Caco-2 (cell line): ENCODE data around the gene PPIL4. TPM values are rescaled to one million over a fixed set of nuclear protein-coding genes. Genes with fewer than 3 reads are reported as not detected.

ENCODE experiments used
- BruUV-seq: library from RNA; stranded (reverse); fragments of 400-500 nt; replicated peaks from 2 replicates; lab custom pipeline; 2021; lab: Mats Ljungman, UMichigan
- CTCF ChIA-PET: fragments of 300-600 bp; sonication (Branson Sonifier 250); formaldehyde crosslinking; loops from one replicate; lab custom pipeline; 2022; ENCODE audit warnings: antibody characterized with exemption; lab: Charles Lee
- POLR2A ChIA-PET: fragments of 300-600 bp; sonication (Branson Sonifier 250); formaldehyde crosslinking; loops from one replicate; lab custom pipeline; 2022; ENCODE audit warnings: antibody characterized with exemption; lab: Charles Lee
- DNase-seq, 2 experiments: peaks; one replicate each; pipeline versions ENCODE4 v3.0.0 to v3.0.0-alpha.2; 2020 to 2022
- H3K27me3 ChIP-seq: replicated peaks from 2 replicates; pipeline ENCODE4 v1.6.0; 2011; ENCODE audit warnings: low read length; ENCODE audit not compliant: control insufficient read depth, insufficient read depth
- H3K36me3 ChIP-seq: 2 replicates; pipeline ENCODE4 v1.5.1; 2011; ENCODE audit warnings: low read length; ENCODE audit not compliant: control insufficient read depth, insufficient read depth
- H3K4me1 ChIP-seq: fragments of 250-450 bp; sonication (Bioruptor Pico); 2 replicates; pipeline ENCODE4 v1.5.1; 2020; ENCODE audit warnings: mild to moderate bottlenecking
- H3K4me3 ChIP-seq: 2 replicates; pipeline ENCODE4 v1.5.1; 2011; ENCODE audit warnings: low read depth, mild to moderate bottlenecking, control low read depth, low read length
- H3K9me3 ChIP-seq: fragments of 250-450 bp; sonication (Bioruptor Pico); 2 replicates; pipeline ENCODE4 v1.5.1; 2020; ENCODE audit warnings: mild to moderate bottlenecking, moderate library complexity
- H3K27ac Mint-ChIP-seq: one replicate; pipeline ENCODE4 v1.8.0; 2022; ENCODE audit warnings: mixed read lengths; ENCODE audit not compliant: unreplicated experiment
- H3K27me3 Mint-ChIP-seq: one replicate; pipeline ENCODE4 v1.8.0; 2022; ENCODE audit warnings: mixed read lengths; ENCODE audit not compliant: insufficient read depth, unreplicated experiment
- H3K36me3 Mint-ChIP-seq: one replicate; pipeline ENCODE4 v1.8.0; 2022; ENCODE audit warnings: mild to moderate bottlenecking, mixed read lengths; ENCODE audit not compliant: insufficient read depth, unreplicated experiment
- H3K4me1 Mint-ChIP-seq: one replicate; pipeline ENCODE4 v1.8.0; 2022; ENCODE audit warnings: low read depth, mixed read lengths; ENCODE audit not compliant: unreplicated experiment
- H3K4me3 Mint-ChIP-seq: one replicate; pipeline ENCODE4 v1.8.0; 2022; ENCODE audit warnings: mild to moderate bottlenecking, moderate library complexity, mixed read lengths; ENCODE audit not compliant: unreplicated experiment
- H3K9me3 Mint-ChIP-seq: one replicate; pipeline ENCODE4 v1.8.0; 2022; ENCODE audit warnings: mixed read lengths; ENCODE audit not compliant: unreplicated experiment
- CTCF ChIP-seq, 2 experiments: fragments of 200-600 bp in 1 of 2; IDR thresholded peaks; 1 replicate in 1 of 2; 2 replicates in 1 of 2; pipeline versions ENCODE4 v1.5.1 to v1.8.0; 2011 to 2022; ENCODE audit warnings: antibody characterized with exemption in 1 of 2, control low read depth in 1 of 2, inconsistent platforms in 1 of 2, low read depth in 1 of 2, low read length in 1 of 2, mild to moderate bottlenecking in 1 of 2, moderate library complexity in 1 of 2; ENCODE audit not compliant: insufficient read depth in 1 of 2, severe bottlenecking in 1 of 2, unreplicated experiment in 1 of 2
- intact Hi-C: fragments of 100-400 bp; cut with micrococcal nuclease; formaldehyde crosslinking; loops from one replicate; pipeline ENCODE4 v1.10.0; 2022; ENCODE audit not compliant: unreplicated experiment
- total RNA-seq: library from RNA; stranded (reverse); gene quantifications from 2 replicates; pipeline ENCODE4 v1.2.3, GENCODE V29; 2022

Gene PPIL4
- total RNA-seq, 1 experiment from 2014 or later: 28.4 TPM

DNA sequence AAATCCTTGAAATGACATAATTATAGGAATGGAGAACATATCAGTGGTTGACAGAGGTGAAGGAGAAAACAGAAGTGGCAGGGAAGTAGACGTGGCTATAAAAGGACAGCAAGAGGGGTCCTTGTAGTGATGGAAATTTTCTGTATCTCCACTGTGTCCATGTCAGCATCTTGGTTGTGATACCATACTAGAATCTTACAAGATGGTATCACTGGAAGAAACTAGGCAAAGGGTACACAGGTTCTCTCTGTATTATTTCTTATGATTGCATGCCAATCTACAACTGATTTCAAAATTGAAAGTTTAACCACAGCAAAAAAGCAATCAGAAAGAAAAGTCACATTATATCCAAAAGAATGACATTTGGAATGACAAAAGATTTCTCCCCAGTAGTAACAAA lies 44.6 kb downstream of the PPIL4 start:
- Mint-ChIP-seq H3K4me1 (no peaks in the 10 kb centered on the region), H3K27me3 (no peaks in the 10 kb centered on the region)

DNA sequence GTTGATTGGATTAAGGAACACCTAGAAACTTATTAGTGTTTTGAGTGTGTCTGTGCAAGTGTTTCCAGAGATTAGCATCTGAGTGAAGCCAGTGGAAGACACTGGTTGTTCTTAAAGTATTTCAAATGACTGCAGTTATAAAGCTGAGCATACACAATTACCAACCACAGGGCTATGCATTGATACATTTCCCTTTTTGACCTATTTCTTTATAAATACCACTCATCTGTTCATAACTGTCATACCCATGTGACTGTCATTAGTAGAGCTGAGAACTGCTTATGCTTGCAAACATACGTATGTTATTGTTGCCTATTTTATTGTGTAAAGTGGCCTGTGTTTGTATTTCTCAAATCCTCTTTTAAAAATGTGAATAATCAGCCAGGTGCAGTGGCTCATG lies 45.7 kb downstream of the PPIL4 start:
- ChIA-PET POLR2A (interaction anchor here (0.7 kb wide), 1 partner anchor 76 kb away, joined by 8 read pairs; no protein-coding TSS in a partner anchor), CTCF (no interaction called here)
- no peak for TF ChIP-seq CTCF (IDR thresholded peaks at IDR 0.05; ENCODE audit: insufficient read depth in 1 of 2, low read depth in 1 of 2, low read length in 1 of 2, severe bottlenecking in 1 of 2, unreplicated experiment in 1 of 2)
- Mint-ChIP-seq H3K27me3 (no peaks in the 10 kb centered on the region), H3K4me1 (no peaks in the 10 kb centered on the region), H3K9me3 (no peaks in the 10 kb centered on the region), H3K4me3 (no peak overlapping the region), H3K27ac (no peak overlapping the region), H3K36me3 (peaks cover 15% of the 10 kb centered on the region)
- no peak overlapping the region for H3K4me3 ChIP-seq
- no peaks in the 10 kb centered on the region for H3K4me1 ChIP-seq
- H3K9me3 ChIP-seq: no peaks in the 10 kb centered on the region
- H3K27me3 ChIP-seq: no peaks in the 10 kb centered on the region
- H3K36me3 ChIP-seq: no peaks in the 10 kb centered on the region
- intact Hi-C loops: no loop called here
- no TSS peak for BruUV-seq
- DNase-seq: no peak

More for the DNA sequence above, 44.6 kb downstream of the PPIL4 start:
- H3K27ac Mint-ChIP-seq: no peak overlapping the region
- no peak for TF ChIP-seq CTCF (IDR thresholded peaks at IDR 0.05; ENCODE audit: insufficient read depth in 1 of 2, low read depth in 1 of 2, low read length in 1 of 2, severe bottlenecking in 1 of 2, unreplicated experiment in 1 of 2)
- Histone ChIP-seq H3K36me3 (no peaks in the 10 kb centered on the region), H3K27me3 (no peaks in the 10 kb centered on the region), H3K4me1 (no peaks in the 10 kb centered on the region), H3K4me3 (no peak overlapping the region), H3K9me3 (no peaks in the 10 kb centered on the region)
- no TSS peak for BruUV-seq
- H3K4me3 Mint-ChIP-seq: no peak overlapping the region
- no peak for DNase-seq
- H3K9me3 Mint-ChIP-seq: no peaks in the 10 kb centered on the region
- POLR2A ChIA-PET: no interaction called here
- CTCF ChIA-PET: no interaction called here
- peaks cover 15% of the 10 kb centered on the region for H3K36me3 Mint-ChIP-seq
- intact Hi-C loops: no loop called here

DNA sequence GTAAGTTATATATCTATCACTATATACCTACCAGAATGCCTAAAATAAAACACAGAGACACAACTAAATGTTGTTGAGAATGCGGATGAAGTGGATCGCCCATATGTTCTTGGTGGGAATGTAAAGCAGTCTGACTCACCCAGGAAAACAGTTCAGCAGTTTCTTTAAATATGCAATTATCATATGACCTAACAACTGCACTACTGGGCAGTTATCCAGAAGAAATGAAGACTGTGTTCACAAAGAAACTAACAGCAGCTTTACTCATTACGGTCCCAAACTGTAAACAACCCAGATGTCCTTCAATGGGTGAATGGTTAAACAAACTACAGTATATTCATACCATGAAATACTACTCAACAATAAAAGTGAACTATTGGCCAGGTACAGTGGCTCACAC lies 46.8 kb downstream of the PPIL4 start:
- Histone ChIP-seq H3K27me3 (no peaks in the 10 kb centered on the region), H3K9me3 (no peaks in the 10 kb centered on the region), H3K4me3 (no peak overlapping the region), H3K36me3 (no peaks in the 10 kb centered on the region), H3K4me1 (no peaks in the 10 kb centered on the region)
- no peak overlapping the region for H3K4me3 Mint-ChIP-seq
- no peak overlapping the region for H3K27ac Mint-ChIP-seq
- no TSS peak for BruUV-seq
- ChIA-PET CTCF (interaction anchor here (0.7 kb wide), 1 partner anchor 47 kb away, joined by 3 read pairs; the partner anchor contains the start of gene PPIL4), POLR2A (interaction anchor here (0.6 kb wide), 1 partner anchor 36 kb away, joined by 4 read pairs; no protein-coding TSS in a partner anchor)
- no peak for TF ChIP-seq CTCF (IDR thresholded peaks at IDR 0.05; ENCODE audit: insufficient read depth in 1 of 2, low read depth in 1 of 2, low read length in 1 of 2, severe bottlenecking in 1 of 2, unreplicated experiment in 1 of 2)
- H3K4me1 Mint-ChIP-seq: no peaks in the 10 kb centered on the region
- intact Hi-C loops: no loop called here
- no peak for DNase-seq
- peaks cover 9% of the 10 kb centered on the region for H3K36me3 Mint-ChIP-seq
- H3K27me3 Mint-ChIP-seq: no peaks in the 10 kb centered on the region
- H3K9me3 Mint-ChIP-seq: no peaks in the 10 kb centered on the region
